HG02884 (cell line): ENCODE results near the gene DCAF7.
A peak's percentile ranks its signal among the peaks of the same experiment; 100 is the strongest.

ENCODE experiments used
- ATAC-seq: cut with Tn5 transposase; IDR thresholded peaks from one replicate; pipeline ENCODE4 v1.9.1; 2021; ENCODE audit warnings: mild to moderate bottlenecking, moderate library complexity; ENCODE audit not compliant: unreplicated experiment

The DCAF7 gene, protein sequence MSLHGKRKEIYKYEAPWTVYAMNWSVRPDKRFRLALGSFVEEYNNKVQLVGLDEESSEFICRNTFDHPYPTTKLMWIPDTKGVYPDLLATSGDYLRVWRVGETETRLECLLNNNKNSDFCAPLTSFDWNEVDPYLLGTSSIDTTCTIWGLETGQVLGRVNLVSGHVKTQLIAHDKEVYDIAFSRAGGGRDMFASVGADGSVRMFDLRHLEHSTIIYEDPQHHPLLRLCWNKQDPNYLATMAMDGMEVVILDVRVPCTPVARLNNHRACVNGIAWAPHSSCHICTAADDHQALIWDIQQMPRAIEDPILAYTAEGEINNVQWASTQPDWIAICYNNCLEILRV

GRCh38 chr17:63549946-63550816 lies at the start of gene DCAF7:
DCAF7 (plus strand) TSS chr17:63550477; CDS start chr17:63550678, 201 bp downstream.
- ATAC-seq, result peak; percentile 92

GRCh38 chr17:63500543-63501390 lies 49.5 kb upstream of the DCAF7 start:
- ATAC-seq, result no peak

- no peak for ATAC-seq
Observed at GRCh38 chr17:63503341-63503705, 47.0 kb upstream of the DCAF7 start.

GRCh38 chr17:63504261-63504660 lies 46.0 kb upstream of the DCAF7 start:
- ATAC-seq, result no peak

DNA sequence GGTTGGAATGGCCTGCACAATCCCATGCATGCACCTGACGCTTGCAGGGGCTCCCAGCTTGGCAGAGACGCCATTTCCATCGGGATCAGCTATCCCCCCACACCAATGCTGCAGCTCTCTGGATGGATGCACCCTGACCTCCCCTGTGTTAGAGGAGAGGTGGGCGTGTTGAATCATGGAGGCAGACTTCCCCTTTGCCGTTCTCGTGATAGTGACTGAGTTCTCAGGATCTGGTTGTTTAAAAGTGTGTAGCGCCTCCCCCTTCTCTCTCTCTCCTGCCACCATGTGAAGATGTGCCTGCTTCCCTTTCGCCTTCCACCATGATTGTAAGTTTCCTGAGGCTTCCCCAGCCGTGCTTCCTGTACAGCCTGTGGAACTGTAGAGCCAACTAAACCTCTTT lies 44.9 kb upstream of the DCAF7 start:
- no peak for ATAC-seq

DNA sequence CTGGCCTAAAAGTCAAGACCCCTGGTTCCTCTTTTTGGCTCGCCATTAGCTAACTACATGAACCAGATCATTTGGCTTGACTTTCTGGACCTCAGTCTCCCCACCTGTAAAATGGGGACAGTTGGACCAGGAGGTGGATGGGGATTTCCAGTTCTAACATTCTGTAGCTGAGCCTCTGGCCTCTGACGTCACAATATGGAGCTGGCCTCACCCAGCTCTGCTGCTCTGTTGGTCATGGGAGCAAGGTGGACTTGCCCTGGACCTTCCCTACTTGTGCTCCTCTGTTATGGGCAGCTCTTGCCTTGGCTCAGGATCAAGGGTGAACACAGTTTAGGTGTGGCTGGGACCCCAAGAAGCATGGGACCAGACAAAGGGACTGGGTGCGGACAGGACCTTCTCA lies 43.6 kb upstream of the DCAF7 start:
- ATAC-seq, result no peak

- no peak for ATAC-seq
Observed at GRCh38 chr17:63511331-63511730, 38.9 kb upstream of the DCAF7 start.

- ATAC-seq, result no peak
Observed at GRCh38 chr17:63512388-63512787, 37.9 kb upstream of the DCAF7 start.

- ATAC-seq, result no peak
Observed at GRCh38 chr17:63512896-63513644, 37.2 kb upstream of the DCAF7 start.

DNA sequence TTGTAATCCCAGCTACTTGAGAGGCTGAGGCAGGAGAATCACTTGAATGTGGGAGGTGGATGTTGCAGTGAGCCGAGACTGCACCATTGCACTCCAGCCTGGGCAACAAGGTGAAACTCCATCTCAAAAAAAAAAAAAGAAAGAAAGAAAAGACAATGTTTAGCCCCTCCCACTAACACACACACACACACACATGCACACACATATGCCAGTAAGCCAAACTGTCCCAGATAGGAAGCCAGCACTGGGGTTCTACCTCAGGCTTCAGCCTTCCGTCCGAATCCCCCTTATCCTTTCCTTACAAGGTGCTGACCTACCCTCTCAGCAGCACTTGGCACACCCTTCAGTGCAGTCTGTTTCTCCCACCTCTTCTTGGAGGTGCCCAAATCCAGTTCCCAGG lies 35.8 kb upstream of the DCAF7 start:
- no peak for ATAC-seq

DNA sequence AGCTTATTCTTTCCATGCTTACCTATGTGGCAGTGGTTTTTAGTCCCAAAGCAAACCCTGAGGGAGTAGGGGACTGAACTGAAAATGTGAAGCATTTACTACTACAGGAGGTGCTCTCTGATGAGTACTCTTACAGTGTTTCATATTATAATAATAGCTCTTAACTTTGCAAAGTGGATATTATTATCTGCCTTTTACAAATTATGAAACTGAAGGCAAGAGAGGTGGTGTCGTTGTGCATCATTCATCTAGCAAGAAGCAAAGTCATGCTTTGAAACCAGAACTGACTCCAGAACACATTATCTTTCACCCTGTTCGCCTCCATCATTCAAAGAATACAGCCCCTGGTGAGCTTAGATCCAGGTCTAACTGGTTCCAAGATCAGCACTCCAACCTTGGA lies 35.3 kb upstream of the DCAF7 start:
- ATAC-seq, result no peak

GRCh38 chr17:63515426-63515825 lies 34.9 kb upstream of the DCAF7 start:
- no peak for ATAC-seq

DNA sequence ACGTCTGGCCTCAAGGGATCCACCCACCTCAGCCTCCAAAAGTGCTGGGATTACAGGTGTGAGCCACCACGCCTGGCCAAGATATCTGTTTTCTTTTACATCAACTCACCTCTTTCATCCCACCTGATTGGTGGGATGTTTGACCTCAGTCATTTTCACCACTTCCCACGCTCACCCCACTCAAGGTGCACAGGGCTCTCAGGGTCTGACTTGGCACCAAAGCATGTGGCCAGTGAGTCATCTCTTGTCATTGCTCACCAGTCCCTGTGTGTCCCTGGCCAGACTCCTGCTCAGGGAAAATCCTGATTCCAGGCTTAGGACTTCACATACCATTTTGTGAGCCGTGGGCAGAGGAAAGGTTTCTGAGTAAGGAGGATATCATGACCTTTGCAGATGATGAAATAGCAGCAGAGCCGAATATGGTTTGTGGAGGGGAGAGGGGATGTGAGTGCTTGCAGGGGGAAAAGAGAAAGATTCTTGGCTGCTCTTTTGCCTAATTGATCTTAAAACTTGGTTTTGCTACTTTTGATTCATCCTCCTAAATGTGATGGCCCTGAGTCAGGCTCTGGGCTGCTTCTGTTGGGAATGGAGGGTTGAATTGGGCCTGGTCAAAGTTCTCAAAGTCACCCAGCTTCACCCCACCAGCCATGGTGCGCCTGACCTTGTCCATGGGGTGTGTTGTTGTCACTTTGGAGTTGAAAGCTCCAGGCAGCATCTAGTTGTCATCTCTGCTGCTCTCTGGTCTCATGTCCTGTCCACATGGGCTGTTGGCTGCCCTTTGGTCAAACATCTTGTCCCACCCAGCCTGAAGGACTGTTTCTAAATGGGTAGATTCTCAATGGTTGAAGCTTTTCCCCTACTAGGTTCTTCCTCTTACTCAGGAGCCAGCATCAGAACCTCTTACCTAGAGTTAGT lies 33.1 kb upstream of the DCAF7 start:
- ATAC-seq, result no peak

DNA sequence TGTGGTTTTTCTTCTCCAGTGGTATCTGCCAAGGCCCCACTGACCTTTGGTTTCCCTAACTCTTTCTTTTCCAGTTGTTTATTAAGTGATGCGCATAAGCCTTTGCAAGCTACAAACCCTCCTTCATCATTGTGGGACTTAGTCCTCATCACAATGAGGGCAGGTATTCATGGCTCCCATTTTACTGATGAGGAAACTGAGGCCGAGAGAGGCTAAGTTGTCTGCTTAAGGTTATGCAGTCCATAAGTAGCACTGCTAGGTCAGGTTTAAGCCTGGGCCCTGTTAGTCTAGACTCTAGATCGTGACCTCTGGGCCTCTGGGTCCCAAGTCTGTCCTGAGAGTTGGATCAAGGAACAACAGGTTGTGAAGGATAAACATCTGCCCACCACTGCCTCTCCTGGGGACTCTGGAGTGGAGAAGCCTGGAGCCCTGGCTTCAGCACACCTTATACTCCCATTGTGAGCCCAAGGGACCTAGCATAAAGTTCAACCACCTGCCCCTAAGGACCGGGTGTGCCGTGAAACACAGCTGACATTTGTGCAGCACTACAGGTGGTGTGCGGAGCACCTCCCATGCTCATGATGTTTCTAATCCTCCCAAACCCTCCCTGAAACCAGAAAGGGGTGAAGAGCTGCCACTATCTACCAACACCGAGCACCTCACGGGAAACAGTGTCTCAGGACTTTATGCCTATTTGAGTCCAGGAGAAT lies 32.3 kb upstream of the DCAF7 start:
- no peak for ATAC-seq

DNA sequence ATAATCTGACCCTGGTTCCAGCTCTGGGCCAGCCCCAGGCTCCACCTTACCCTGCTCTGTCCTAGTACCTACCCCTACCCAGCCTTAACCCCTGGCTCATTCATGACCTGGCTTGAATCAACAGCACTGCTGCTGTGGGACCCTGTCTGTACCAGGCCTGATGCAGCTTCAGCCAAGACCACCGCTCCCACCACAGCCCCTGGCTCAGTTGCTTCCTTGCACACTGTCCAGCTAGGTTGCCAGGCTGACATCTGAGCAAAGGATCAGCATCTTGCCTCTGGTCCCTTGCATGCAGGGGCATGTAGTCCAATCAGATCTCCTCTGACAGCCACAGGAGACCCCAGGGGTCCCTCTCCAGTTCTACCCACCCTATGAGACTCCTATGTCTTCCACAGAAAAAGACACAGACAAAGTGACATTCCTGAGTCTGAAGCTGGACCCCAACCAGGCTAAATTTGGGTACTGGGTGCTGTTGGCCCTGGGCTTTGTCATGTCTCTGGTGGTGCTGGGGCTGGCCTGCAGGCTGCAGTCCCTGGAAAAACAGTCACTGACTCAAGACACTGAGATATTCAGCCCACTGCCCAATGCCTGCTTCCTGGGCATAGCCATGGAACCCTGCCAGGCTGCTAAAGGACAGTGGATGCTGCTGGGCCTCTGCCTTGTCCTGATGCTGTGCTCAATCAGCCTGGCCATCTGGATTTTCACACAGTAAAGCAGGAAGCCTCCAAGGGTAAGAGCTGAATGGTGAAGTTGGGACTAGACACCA lies 31.0 kb upstream of the DCAF7 start:
- ATAC-seq, result no peak

- ATAC-seq, result no peak
Observed at GRCh38 chr17:63519972-63520882, 30.1 kb upstream of the DCAF7 start.

DNA sequence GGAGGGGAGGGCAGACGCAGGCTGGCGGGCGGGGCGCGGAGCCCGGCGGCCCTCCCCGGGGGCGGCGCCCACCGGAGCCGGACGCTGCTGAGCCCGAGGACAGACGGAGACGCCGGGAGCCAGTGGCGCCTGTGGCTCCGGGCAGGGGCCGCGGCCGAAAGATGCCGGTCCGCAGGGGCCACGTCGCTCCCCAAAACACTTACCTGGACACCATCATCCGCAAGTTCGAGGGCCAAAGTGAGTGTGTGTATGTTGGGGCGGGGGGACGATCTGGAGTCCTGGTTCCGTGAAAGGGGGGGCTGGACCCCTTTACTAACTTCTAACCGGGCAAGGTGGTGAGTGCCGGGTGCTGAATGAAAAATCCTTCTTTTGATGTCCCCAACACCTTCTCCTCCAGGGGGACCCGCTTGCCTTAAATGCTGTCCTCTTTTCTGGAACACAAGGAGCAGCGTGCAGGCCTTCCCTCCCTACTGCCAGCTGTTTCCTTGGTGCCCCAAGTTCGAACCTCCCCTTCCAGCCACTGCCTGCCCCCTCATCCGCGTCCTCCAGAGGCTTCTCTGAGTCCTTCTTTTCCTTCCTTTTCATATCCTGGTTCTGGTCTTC lies 26.9 kb upstream of the DCAF7 start, which contains the start of gene KCNH6:
Gene KCNH6 (plus strand): TSS at position 106 of the 603 bp plus-strand sequence. CDS start 56 bp downstream, at position 162.
- ATAC-seq, result no peak
